NCI-H187 treated with DMSO at 0.1 percent for 48 hours (cell line): Measurements from ENCODE around the gene BAIAP2.
A peak's percentile ranks its signal among the peaks of the same experiment; 100 is the strongest.

ENCODE experiments used
- DNase-seq: peaks from one replicate; lab custom pipeline; 2025; lab: John Stamatoyannopoulos, UW

Gene BAIAP2

DNA sequence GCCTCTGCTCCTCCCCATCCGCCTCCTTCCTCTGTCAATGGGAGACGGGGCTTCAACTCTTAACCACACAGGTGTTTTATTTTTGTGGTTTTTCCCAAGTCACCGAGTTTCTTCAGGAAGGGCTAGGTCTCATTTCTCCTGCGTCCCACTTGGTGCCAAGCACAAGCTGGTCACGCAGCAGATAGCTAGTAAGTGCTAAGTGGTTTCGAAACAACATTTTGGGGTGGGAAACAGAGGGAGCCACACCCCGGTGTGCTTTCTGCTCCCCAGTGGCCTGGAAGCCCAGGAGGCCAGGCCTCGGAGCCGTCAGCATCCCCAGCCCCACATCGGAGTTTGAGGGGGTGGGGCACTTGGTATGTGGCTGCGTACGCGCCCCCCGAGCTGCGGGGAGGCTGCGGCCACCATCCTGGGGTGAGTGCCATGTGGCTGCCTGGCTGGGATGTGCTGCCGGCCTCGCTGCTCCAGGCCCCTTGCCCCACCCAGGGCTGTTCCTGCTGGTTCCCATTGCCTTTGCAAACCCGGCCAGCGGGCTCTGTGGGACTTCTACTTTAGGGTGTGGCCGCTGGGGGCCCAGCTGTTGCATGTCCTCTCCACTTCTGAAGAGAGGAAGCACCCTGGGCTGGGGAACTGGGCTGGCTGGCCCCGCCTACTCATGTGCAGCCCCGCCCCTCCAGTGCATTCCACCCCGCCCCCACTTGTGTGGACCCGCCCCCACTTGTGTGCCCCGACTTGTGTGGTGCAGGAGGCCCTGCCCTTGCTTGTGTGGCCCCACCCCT lies 55.6 kb downstream of the BAIAP2 start:
- DNase-seq = no peak

DNA sequence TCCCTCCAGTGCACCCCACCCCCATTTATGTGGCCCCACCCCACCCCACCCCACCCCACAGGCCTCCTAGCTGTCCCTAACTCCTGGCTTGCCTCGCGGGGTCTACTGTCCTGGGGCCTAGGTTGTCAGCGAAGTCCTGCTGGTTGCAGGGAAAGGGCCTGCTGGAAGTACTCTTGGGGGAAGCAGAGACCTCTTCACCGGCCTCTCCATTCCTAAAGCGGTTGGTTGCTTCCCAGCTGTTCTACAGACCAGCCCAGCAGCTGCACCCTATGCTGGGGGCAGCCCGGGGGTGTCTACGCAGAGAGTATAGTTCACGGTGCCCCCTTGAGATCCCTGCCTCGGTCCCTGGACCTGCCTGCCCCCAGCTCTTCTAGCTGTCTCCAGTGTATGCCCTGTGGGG lies 56.2 kb downstream of the BAIAP2 start:
- no peak for DNase-seq

DNA sequence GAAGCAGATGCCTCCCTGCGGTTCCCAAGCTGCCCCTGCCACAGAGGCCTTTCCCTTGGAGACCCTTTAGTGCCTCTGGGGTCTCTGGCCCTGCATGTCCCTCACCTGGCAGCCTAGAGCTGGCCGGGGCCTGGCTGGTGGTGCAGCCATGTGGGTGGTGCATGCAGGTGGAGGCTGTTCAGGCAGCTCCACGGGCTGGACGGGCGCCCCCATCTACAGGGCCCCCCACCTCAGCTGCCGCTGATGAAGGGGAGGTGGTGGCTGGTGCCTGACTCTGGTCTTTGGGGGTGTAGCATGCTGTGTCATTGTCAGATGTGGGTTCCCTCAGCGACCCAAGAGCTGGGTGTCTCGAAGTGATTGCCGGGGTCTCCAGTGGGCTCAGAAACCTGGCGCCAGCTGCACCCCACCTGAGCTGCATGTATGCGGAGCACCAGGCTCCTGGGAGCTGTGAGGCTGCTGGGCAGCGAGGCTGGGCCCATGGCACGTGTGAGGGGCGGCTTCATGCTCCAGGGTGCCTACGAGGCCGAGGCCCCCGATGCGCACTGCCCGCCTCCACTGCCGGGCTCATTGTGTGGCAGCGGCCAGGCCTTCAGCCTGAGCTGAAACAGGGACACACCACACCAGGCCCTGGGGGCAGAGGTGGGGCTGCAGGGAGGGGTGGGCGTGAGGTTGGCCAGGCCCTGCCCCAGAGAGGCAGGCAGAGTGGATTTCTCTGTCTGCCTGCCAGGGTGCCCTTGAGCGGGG lies 57.0 kb downstream of the BAIAP2 start:
- DNase-seq = no peak

DNA sequence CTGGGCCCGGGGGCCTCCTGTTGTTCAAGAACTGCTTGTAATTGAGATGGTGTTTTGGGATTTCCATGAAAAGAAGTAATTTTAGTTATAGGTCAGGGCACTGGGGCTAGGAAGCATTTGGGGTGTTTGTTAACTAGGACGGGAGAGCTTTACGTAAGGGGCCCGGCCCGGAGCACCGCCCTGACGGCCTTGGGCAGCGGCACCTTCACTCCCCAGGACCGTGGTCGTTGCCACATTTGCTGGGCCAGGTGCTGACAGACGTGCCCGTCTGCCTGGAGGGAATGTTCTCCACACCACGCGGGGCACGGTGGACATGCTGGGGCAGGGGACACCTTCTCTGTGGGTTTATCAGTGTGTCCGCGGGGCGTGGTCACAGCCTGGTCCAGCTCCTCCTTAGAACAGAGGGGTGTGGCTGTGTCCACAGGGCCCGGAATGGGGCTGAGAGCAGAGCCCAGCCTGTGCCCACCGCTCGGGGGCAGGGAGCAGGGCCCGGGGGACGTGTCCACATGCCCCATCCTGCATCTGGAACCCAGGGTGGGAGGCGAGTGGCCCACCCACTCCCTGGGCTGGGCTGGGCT lies 57.7 kb downstream of the BAIAP2 start:
- no peak for DNase-seq

DNA sequence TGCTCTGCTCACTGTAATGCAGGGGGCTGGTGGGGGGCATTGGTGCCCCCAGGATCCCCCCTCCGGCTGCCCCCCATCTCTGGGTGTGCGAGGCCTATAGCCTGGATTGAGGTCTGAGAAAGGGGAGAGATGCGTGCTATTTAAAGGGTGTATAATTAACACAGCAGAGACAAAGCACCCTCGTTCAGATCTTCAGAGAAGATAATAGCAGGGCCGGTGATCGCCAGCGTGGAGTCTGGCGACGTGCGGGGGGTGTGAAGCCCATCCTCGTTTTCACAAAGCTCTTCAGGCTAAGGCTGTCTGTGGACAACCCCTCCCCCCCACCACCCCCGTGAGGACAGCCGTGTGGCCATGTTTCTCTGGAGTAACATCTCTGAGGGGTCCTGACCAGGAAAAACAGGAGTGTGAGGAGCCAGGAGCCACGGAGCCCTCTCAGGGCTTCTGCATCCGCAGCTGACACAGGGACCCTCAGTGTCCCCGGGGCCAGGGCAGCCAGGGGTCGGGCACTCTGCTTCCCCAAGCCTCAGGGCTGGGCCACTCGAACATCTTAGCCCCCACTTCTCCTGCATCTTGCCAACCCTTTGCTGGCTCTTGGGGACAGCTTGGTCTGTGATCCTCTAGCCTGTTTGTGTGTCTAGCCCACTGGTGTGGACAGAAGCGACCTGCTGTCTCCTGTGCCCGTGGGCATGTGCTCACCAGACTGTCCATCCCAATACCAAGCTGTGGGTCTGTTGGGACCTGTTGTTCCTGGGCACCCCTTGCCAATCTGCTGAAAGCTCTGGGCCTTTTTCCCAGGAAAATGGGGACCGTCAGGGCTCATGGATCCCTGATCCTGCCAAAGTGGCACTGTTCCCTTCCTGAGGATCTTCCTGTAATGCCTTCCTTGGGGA lies 58.9 kb downstream of the BAIAP2 start:
- no peak for DNase-seq

DNA sequence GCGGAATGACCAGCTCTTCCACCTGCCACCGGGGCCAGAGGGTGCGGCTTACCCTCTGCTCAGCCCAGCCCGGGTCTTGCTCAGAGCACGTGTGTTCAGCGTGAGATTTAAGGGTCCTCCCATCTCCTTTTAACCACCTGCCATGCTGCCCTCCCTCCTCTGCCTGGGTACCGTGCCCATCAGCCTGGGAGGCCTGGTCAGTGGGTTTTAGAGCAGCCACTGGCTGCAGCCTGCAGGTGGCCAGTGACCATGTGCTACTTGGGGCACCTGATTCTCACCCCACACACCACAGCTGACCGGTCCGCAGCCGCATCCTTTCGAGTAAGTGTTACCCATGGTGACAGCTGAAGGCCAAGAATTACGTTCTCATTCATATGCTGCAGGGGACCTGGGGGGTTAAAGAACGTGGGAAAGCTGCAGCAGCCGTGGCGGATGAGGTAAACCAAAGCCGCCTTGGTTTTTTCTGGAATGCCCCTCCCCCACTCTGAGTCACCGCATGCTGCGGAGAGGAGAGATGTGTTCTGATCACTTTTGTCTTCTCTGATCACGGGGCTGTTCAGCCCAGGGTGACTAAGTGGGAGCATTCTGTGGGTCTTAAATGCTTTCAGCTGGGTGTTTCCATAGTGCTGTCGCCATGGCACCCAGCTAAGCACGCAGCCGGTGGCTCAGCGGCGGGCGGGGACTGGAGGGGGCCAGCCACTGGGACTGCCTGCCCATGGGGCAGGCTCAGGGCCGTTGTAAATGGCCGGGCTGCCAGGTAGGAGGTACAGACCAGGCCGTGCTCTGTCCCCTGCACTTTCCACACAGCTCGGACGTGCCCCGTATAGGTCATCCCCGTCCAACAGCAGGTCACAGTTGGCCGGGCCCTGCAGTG lies 59.8 kb downstream of the BAIAP2 start:
- peak; percentile 40 for DNase-seq

DNA sequence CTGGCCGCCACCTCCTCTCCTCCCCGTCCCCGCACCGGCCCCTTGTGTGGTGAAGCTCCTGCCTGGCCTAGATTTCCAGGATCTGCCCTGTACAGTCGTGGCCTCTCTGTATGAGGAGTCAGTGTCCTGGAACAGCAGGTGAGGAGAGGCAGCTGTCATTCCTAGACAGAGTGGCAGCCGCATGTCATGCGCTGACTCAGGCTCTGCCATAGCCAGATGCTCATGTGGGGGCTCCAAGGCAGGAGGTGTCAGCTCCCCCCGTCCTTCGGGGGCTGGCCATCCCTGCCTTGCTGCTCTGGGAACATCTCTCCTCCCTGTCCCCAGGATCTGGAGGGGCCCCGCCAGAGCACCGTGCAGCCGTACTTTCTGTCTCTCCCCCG lies 60.4 kb downstream of the BAIAP2 start:
- no peak for DNase-seq

DNA sequence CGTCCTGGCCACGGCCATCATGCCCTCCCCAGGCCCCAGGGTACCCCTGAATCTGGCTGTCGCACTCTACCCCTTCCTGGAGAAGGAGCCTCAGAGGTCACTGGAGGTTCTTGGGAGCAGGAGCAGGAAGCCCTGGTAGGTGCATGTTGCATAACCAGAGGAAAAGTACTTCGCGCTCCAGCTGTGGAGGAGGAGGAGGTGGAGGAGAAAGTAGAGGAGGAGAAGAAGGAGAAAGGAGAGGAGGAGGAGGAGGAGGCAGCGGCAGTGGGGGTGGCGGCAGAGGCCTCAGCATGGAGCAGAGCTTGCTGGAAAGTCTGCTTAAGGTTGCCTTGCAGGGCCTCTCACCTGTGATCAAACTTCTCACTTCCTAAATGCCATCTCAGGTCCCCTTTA lies 61.8 kb downstream of the BAIAP2 start:
- no peak for DNase-seq

DNA sequence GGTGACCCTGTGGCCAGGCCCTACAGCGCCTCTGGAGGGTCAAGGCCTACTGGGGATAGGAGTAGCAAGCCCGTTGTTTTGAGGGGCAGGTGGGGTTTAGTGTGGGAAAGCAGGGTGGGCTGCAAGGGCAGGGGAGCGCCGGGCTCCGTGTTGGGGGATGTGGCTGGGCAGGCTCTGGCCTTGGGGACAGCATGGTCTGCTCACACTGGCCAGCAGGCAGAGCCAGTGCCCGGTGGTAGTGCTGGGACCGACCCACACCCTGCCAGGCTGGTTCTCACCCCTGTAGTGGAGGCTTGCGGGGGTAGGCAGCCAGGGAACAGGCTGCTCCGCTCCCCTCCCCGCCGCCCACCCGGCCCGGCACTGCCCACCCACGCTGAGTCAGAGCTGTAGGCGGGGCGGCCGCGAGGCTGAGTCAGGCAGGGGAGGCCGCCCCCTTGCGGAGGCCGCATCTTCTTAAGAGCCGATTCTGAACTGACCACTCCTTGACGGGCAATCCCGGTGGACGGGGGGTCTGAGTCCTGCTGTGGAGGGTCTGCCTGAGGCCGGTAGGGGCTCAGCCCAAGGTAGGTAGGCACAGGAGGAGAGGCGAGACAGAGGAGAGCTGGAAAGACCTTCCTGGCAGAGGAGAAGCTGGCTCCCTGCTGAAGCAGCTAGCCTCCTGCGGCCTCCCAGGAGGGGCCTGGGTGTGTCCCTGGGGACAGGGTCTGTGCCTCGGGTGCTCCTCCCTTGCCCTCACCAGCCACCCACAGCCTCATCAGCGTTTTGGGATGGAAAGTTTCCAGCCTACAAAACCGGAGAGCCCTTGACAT lies 62.4 kb downstream of the BAIAP2 start:
- DNase-seq = no peak

DNA sequence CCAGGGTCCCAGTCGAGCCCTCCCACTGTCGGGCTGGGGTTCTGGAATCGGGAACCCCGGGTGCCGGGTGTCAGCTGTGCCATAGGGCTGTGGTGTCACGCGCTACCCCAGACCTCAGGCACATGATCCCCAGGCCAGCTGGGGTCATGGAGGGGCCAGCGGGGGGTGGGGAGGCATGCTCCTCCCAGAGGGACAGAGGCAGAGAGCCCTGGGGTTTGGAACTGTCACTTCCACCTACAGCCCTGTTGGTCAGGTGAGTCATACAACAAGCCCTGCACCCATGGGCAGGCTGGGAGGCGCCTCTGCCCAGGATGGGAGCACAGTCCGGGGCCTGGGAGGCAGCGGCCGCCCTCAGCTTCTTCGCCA lies 63.0 kb downstream of the BAIAP2 start:
- DNase-seq = no peak

DNA sequence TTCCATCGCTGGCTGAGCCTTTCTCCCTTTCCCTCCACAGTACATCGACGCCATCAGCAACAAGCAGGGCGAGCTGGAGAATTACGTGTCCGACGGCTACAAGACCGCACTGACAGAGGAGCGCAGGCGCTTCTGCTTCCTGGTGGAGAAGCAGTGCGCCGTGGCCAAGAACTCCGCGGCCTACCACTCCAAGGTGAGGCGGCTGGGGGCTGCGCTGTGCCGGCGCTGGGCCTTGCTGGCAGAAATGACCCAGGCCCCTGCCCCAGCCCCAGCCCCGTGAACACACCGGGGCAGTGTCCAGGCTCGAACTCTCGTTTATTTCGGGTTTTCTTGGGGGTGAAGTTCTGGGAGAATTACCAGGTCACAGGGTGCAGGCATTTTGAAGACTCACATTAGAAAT lies 64.9 kb downstream of the BAIAP2 start:
- DNase-seq = no peak

DNA sequence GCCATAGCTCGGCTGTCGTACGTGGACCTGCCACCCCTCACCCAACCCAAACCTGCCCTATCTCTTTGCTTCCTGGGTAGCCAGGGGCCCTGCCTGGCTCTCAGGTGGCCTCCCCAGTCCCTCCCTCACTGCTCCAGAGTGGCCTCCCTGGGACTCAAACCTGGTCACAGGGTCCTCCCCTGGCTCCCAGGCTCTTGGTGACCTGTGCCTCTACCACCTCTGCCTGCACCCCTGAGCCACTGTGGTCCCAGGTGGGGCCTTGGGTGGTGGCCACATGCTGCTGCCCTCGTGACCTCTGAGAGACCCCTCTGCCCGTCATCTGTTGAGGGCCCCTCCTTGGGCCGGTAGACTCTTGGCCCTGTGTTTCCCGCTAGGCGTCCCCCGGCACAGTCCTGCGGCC lies 65.7 kb downstream of the BAIAP2 start:
- no peak for DNase-seq

DNA sequence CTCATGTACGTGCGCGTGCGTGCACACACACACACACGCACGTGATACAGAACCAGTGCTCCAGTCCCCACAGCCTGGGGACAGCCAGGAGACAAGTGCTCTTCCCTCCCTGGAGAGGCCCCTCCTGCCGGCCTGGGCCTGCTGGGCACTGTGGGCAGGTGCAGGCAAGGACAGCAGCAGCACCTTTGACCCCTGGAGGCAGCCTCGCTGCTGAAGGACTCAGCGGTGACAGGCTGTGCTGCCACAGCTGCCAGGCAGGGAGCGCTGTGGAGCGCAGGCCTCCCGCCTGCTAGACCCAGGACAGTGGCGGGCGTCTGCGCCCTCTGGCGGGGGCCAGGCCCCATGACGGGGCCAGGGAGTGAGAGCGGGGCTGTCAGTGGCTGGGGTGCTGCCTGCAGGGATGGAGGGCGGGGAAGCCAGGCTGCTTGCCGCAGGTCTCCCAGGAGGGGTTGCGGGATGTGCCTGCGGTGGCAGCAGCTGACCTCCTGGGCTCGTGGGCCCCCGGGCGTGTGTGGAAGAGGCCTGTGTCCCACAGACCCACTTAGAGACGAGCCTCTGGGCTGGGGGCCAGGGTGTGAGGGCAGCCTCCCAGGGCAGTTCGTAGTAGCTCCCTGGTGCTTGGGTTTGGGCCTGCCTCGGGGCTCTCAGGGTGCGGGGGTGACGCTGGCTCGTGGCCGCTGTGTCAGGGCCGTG lies 66.8 kb downstream of the BAIAP2 start:
- no peak for DNase-seq

DNA sequence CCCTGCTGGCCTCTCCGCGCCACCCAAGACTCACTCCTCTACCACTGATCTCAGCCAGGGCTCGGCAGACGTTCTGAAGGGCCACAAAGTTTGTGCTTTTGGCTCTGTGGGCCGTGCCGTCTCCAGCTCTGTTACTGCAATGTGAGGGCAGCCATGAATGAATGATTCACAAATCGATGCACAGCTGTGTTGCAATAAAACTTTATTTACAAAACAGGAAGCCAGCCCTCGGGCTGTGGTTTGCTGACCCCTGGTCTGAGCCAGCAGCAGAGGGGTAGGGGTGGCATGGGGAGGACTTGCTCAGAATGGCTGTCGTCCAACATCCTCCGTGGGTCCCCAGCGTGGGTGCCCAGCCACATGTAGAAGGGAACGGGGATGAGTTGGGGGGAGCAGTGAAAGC lies 67.4 kb downstream of the BAIAP2 start:
- DNase-seq = no peak

DNA sequence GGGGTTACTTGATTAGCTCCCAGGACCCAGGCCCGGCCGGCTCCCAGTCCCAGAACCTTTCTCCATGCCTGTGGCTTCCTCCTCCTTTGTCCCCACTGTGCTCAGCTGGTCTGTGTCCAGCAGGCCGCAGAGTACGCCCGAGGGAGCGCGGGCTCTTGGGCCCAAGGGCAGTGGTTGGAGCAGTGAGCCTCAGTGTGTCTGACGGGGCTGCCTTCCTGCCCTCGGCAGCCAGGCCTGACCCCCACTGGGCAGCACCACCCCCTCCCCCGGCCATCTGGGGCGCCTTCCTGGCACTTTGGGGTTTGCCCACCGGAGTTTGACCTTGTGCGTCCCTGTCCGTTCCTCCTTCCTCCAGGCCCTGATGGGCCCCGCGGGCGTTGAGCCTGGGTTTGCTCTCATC lies 67.9 kb downstream of the BAIAP2 start:
- DNase-seq = no peak

DNA sequence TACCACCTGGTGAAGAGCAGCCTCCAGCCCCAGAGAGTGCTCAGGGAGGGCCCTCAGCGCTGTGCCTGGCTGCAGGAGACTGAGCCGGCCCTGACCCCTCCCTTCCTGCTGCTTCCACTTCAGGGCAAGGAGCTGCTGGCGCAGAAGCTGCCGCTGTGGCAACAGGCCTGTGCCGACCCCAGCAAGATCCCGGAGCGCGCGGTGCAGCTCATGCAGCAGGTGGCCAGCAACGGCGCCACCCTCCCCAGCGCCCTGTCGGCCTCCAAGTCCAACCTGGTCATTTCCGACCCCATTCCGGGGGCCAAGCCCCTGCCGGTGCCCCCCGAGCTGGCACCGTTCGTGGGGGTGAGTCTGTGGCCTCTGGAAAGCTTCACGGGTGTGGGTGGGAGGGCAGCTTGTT lies 68.4 kb downstream of the BAIAP2 start:
- no peak for DNase-seq

DNA sequence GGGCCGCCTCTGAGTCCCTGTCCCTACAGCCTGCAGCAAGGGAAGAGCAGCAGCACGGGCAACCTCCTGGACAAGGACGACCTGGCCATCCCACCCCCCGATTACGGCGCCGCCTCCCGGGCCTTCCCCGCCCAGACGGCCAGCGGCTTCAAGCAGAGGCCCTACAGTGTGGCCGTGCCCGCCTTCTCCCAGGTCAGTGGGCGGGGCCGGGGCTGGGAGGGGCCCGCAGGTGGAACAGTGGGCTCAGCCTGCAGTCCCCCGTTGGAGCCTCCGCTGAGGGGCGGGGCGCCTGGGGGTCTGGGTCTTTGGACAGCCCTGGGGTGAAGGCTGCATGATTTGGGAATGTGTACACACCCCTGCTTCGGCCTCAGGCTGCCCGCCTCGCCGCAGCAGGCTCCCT lies 71.8 kb downstream of the BAIAP2 start:
- no peak for DNase-seq

DNA sequence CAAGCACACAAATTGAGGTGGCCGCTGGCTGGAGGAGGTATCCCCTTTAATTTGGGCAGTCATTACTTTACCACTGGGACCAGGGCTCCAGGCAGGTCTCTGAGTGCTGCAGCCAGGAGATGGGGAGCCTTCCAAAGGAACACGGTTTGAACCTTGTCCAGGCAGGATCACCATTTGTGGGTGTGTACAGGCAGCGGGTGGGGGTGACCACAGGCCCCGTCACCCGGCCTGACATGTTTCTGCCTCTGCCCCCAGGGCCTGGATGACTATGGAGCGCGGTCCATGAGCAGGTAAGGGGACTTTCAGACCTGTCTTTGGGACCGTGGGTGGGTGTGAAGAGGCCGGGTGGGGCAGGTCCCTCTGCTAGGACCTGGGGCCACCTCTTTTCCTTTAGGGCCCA lies 73.3 kb downstream of the BAIAP2 start:
- no peak for DNase-seq

DNA sequence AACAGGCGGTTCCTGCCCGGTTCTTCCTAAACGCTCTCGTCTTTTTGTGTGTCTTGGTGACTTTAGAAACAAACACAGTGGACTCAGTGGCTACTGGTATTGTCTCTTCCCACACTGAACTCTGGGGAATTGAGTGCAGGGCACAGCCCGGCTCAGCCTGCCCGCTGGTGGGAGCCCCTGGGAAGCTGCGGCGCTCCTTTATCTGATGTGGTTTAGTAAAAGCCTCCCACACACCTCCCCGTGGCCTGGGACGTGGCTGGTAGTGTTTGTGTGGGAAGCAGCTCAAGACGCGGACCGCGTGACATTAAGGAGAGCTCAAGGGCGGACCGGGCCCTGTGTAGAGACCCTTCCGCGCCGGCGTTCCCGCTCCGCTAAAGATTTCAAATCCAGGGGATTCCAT lies 75.0 kb downstream of the BAIAP2 start:
- DNase-seq = no peak

DNA sequence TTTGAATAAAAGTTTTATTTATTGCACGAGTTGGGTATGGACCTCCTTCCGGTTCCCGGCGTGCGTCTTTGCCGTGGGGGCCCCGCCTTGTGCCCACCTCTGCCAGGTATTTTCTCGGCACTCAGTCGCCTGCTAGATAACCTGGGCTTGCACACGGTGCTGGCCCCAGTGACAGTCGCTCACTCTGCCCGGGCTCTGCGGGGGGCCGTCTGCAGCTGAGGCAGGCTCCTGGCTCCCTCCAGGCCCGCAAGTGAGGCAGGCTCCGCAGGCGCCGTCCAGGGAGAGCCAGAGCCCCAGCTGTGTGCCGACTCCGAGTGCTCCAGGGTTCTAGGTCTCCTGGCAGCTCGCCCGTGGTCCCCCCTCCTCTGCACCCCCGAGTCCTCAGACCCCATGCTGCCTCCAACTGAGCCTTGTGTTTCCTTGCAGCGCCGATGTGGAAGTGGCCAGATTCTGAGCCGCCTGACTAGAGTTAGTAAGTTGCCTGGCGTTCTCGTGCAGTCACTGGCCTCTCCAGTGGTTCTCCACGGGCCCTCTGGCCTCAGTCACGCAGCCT lies 75.6 kb downstream of the BAIAP2 start:
- DNase-seq = no peak
